HG03196 (cell line): ENCODE results near the gene MAP3K14.
"Not testable (repeated sequence)": the region's sequence is repeated elsewhere in the genome, so short reads cannot be mapped to it uniquely, and the experiment has no call there.

Experiments
- ATAC-seq: cut with Tn5 transposase; IDR thresholded peaks from one replicate; pipeline ENCODE4 v1.9.1; 2021; ENCODE audit not compliant: unreplicated experiment

The MAP3K14 gene

DNA sequence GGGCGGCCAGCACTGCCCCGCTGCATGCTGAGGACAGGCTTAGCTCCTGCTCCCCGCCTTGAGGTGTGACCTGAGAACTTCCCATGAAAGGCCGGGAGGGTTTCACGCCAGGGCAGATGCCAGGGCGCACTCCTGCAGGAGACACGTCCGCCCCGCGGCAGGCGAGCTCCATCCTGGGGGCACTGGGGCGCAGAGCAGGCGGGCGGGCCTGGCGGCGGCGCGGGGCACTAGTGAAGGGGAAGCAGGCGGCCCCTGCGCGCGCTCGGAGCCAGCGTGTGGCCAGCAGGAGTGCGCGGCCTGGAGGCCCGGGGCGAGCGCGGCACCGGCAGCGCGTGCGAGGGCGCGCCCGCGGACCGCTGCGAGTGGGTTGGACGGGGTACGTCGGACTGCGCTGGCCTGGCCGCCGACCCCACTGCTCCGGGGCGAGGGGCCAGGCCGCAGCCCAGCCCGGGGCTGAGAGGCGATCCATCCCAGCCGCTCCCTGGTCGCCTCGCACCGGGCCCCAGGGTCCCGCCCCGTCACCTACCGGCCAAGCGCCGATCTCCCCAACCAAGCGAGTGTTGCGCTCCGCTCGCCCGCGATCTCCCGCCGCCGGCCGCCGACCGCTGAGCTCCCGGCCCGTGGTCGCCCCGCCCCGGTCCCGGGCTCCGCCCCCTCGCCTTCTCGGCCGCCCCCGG, at the start of gene MAP3K14:
MAP3K14 (minus strand) TSS at position 587 of the 677 bp plus-strand sequence. CDS start 26,275 bp downstream, outside the sequence.
- peak; percentile 16 for ATAC-seq

DNA sequence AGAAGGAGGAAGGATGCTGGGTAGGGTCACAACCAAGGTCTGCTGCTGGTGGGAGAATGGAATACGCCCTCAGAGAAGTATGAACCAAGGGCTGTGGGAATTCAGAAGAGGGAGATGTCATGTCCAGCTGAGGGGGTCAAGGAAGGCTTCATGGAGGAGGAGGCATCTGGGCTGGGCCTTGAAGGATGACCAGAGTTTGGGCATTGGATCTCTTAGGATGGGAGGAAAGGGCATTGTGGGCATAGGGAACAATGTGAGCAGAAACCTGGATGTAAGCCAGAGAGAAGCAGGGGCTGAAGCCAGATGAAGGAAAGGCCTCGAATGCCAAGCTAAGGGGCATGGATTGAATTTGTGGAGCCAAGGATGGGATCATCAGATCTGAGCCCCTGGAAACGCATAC, 49.2 kb upstream of the MAP3K14 start:
- ATAC-seq: no peak

DNA sequence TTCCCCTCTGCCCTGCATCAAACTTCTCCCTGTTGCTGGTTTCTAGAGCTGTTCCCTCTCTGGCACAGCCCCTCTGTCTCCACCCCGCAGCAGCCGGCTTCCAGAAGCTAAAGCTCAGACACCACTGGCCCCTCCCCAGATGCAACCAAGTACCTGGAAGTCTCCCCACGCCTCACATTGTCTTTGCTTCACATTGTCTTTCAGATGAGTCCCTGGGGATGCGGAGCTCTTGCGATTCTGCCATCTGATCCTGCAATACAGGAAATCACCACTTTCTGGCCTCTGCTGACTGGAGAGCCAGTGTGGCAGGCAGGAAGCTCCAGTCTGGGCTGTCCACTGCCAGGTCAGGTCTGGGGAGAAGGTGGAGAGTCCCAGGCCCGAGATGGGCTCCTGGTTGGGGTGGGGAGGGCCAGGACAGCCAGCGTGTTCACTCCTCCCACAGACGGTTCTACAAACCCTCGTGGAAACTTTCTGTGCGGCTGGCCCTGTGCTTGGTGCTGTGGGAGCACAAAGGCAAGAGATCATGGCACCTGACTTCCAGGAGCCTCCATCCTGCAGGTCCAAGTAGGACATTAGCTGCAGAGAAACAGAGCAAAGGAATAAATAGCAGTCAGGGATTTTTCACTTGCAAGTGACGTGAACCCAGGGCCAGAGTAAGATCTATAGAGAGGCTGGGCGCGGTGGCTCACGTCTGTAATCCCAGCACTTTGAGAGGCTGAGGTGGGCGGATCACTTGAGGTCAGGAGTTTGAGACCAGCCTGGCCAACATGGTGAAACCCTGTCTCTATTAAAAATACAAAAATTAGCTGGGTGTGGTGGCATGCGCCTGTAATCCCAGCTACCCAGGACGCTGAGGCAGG, 47.9 kb upstream of the MAP3K14 start:
- ATAC-seq: no peak

DNA sequence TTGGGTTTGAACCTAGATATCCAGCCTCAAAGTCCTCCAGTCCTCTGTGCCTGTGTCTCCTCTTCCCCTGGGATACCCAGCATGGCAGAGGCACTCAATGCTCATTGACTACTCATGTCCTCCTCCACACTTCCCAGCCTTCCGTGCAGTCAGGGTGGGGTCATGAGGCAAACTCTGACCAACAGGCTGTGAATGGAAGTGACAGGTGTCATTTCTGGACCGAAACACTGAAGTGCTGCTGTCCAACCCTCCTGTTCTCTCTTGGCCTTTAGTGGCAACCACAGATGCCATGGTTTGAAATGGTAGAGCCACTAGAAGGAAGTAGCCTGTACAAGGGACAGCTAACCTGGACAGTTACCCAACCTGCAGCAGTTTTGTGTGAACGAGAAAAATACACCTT, 46.7 kb upstream of the MAP3K14 start:
- no peak for ATAC-seq

- ATAC-seq: no peak
Measured at GRCh38 chr17:45361976-45362375, 45.2 kb upstream of the MAP3K14 start.

GRCh38 chr17:45361451-45361850, 44.6 kb upstream of the MAP3K14 start:
- ATAC-seq: no peak

DNA sequence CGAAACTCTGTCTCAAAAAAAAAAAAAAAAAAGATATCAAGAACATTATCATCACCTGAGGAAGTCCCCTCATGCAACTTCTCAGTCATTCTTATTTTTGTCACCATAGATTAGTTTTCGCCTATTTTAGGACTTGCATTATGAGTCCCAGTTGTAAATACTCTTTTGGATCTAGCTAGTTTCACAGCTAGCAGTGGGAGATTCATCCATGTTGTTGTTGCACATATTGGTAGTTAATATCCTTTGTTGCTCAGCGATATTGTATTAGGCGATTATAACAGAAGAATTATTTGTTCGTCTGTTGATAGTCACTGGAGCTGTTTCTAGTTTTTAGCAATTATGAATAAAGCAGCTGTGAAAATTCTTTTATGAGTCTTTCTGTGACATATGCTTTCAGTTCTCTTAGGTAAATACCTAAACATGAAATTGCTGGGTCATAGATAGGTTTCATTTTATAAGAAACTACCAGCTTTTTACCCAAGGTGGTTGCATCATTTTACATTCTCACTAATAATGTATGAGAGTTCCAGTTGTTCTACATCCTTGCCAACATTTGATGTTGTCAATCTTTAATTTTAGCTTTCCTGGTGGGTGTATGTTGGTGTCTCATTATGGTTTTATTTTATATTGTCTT, 40.7 kb upstream of the MAP3K14 start:
- no peak for ATAC-seq

- no peak for ATAC-seq
Measured at GRCh38 chr17:45355087-45355486, 38.3 kb upstream of the MAP3K14 start.

DNA sequence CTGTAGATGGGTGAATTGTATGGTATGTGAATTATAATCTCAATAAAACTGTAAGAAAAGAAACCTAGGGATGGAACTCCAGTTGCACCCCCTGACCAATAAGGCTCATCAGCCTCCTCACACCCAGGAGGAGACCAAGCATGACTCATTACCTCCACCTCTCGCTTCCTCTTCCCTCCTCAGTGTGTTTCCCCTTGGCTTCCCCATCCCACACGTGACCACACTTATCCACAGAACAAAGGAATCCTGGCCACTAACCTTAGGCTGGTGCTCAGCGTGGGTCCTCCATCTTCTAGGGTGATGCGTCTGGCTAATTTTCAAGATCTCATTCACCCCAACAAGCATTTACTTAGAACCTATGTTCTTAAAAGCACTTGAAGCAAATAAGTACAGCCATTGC, 36.2 kb upstream of the MAP3K14 start:
- ATAC-seq: no peak

- no peak for ATAC-seq
Measured at GRCh38 chr17:45351831-45352230, 35.0 kb upstream of the MAP3K14 start.

DNA sequence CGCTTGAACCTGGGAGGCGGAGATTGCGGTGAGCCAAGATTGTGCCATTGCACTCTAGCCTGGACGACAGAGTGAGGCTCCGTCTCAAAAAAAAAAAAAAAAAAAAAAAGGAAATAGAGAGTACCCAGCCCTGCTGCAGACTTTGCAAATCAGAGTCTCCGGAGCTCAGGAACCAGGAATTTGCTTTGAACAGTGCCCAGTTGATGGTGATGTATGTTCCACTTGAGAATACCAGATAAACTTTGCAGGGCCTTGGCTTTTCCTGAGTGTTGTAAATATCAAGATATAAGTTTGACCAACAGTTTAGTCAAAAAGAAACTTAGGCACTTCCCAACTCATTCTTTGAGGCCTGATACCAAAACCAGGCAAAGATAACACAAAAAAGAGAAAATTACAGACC, 30.6 kb upstream of the MAP3K14 start:
- ATAC-seq: no peak

DNA sequence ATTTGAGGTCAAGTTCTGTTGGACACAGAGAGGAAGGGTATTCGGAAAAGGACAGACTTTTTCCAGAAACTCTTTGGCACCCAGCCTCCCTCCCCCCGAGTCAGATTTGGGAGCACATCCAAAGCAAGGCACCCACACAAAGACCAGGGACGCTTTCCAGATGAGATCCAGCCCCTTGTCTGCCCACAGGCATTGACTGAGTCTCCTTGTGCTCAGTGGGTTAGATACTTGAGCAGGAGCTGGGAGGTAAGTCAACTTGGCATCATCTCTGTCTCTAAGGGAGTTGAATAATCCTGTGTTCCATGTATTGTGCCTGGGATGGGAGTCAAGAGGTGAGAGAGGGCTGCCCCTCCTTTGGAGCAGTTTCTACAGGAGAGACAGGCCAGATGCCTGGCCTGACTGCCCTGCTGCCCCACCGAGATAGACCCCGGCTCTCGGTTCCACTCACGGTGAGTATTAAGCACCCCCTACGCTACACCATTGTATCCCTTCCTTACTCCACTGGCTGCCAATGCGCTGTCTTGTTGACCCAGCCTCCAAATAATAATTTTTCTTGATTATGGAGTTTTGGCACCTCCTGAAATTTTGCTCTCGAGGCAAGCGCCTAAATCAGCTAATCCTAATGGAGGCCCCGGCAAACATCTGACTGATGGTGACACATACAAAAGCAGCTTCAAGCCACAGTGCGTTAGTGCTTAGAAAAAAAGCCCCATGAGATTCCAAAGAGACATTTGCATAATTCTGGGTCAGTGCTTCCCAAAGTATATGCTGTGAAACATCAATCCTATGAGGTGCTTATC, 29.6 kb upstream of the MAP3K14 start:
- no peak for ATAC-seq

GRCh38 chr17:45345554-45346215, 28.9 kb upstream of the MAP3K14 start:
- no peak for ATAC-seq

DNA sequence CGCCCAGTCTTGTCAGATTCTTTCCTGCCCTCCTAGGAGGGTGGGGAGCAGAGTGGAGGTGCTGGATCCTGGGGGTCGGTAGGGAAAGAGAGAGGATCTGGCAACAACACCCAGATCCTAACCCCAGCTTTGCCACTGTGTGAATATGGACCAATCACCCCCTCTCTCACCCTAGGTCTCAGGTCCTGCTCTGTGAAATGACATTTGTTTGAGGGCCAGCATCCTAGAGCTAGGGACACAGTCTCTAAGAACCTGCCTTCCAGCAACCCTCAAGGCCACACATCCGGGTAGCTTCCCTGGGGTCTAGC, 28.4 kb upstream of the MAP3K14 start:
- ATAC-seq: no peak

- ATAC-seq: not testable (repeated sequence)
Measured at GRCh38 chr17:45343967-45344664, 27.3 kb upstream of the MAP3K14 start.

DNA sequence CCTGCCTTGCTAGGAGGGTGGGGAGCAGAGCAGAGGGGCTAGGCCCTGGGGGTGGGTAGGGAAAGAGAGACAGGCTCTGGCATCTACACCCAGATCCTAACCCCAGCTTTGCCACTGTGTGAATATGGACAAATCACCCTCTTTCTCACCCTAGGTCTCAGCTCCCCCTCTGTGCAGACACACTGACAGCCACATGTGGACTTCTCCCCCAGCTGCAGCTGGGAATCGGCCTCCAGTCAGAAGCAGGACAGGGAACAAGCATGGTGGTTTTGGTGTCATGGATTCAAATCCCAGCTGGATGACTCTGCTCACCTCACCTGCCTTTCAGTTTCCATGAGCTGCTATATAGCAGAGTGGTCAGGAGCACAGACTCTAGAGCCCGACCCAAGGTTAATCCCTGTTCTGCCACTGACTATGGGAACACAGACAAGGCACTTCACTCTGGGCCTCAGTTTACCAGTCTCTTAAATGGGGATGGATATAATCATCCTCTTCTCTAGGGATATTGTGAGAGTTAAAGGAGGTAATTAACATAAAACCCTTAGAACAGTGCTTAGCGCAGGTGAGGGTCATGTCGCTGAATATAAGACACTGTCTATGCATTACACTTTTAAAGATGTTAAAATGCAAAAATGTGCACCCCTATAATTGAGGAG, 26.2 kb upstream of the MAP3K14 start:
- no peak for ATAC-seq

DNA sequence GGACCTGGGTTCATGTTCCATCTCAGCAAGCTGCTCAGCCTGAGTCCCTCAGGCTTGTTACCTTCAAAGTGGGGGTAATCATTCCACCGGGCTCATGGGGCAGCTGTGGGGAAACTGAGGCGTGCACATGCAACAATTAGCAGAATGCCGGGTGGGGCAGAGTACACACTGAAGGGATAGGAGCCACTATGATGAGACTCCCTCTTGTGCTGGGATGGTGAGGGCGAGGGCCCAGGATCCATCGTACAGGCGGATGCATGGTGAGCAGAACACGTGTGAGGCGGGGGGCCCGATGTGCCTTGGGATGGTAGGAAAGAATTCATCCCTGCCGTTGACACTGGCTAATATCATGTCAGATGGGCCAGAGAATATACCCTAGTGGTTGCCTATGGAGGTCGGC, 25.5 kb upstream of the MAP3K14 start:
- ATAC-seq: no peak

- no peak for ATAC-seq
Measured at GRCh38 chr17:45341533-45342158, 24.8 kb upstream of the MAP3K14 start.
